Natural killer cell treated with Interleukin-12 subunit alpha and Interleukin-12 subunit beta and Interleukin-15 and Interleukin-18, amount 100 ng/mL, for 72 hours (primary cell): ENCODE data around the gene HYDIN. TPM values are rescaled to one million over a fixed set of nuclear protein-coding genes. Genes with fewer than 3 reads are reported as not detected.

Experiments used
- ATAC-seq, 2 donors: fragments of 150-1000 bp; cut with Tn5 transposase in 1 of 2; sonication (Bioruptor Pico), chemical (Tn5 transposase) in 1 of 2; 2 replicates each; pipeline ENCODE4 v1.10.0; 2021
- DNase-seq: peaks from one replicate; pipeline ENCODE4 v3.0.0; 2022; ENCODE audit warnings: low spot score
- H3K27ac Mint-ChIP-seq, 2 donors: 1 replicate in 1 of 2; 2 replicates in 1 of 2; pipeline ENCODE4 v1.8.0; 2022; ENCODE audit warnings: mixed read lengths in 2 of 2, mild to moderate bottlenecking in 1 of 2, moderate library complexity in 1 of 2
- H3K27me3 Mint-ChIP-seq, 2 donors: 1 replicate in 1 of 2; 2 replicates in 1 of 2; pipeline ENCODE4 v1.8.0; 2022; ENCODE audit warnings: mixed read lengths in 2 of 2
- H3K36me3 Mint-ChIP-seq: one replicate; pipeline ENCODE4 v1.8.0; 2022; ENCODE audit warnings: mixed read lengths
- H3K4me1 Mint-ChIP-seq, 2 donors: 1 replicate in 1 of 2; 2 replicates in 1 of 2; pipeline ENCODE4 v1.8.0; 2022; ENCODE audit warnings: low read depth in 2 of 2, mixed read lengths in 2 of 2, mild to moderate bottlenecking in 1 of 2
- H3K4me3 Mint-ChIP-seq: one replicate; pipeline ENCODE4 v1.8.0; 2022; ENCODE audit warnings: mixed read lengths
- H3K9me3 Mint-ChIP-seq: 2 replicates; pipeline ENCODE4 v1.8.0; 2022; ENCODE audit warnings: mixed read lengths
- total RNA-seq, 2 donors: library from RNA; stranded (reverse); gene quantifications; one replicate each; pipeline ENCODE4 v1.2.3, GENCODE V29; 2022

The HYDIN gene
- total RNA-seq, 2 donors from 2014 or later, result not detected

GRCh38 chr16:70803319-70803718 lies 427.2 kb downstream of the HYDIN start:
- Mint-ChIP-seq H3K9me3 (no peaks in the 10 kb centered on the region), H3K27me3 (peaks cover 6 to 9% of the 10 kb centered on the region in 2 donors), H3K4me3 (no peak overlapping the region), H3K4me1 (peaks cover 14 to 17% of the 10 kb centered on the region in 2 donors), H3K36me3 (no peaks in the 10 kb centered on the region), H3K27ac (no peak overlapping the region)
- no peak for DNase-seq
- no peak for ATAC-seq

- Mint-ChIP-seq H3K27me3 (peaks cover 3 to 5% of the 10 kb centered on the region in 2 donors), H3K4me1 (peaks cover 14 to 17% of the 10 kb centered on the region in 2 donors), H3K4me3 (peak overlapping the region; percentile 91), H3K36me3 (no peaks in the 10 kb centered on the region), H3K9me3 (no peaks in the 10 kb centered on the region), H3K27ac (no peak overlapping the region)
- DNase-seq (no peak), ATAC-seq (no peak)
Observed at GRCh38 chr16:70801611-70802010, 428.9 kb downstream of the HYDIN start.

GRCh38 chr16:70800781-70801480 lies 429.6 kb downstream of the HYDIN start, which contains the start of gene VAC14:
Gene VAC14 (minus strand): TSS chr16:70801158. CDS start chr16:70800900, 258 bp downstream.
- Mint-ChIP-seq H3K27me3 (peaks cover 0 to 5% of the 10 kb centered on the region in 2 donors), H3K4me3 (peak within 1 kb of the TSS; percentile 91), H3K27ac (peak within 1 kb of the TSS; percentile 43 to 91), H3K36me3 (no peaks in the 10 kb centered on the region), H3K4me1 (peaks cover 14 to 17% of the 10 kb centered on the region in 2 donors), H3K9me3 (no peaks in the 10 kb centered on the region)
- peak; percentile 97 to 99 for ATAC-seq
- peak; percentile 94 for DNase-seq

- peak in 1 of 2 donors; percentile 7 for ATAC-seq
- Mint-ChIP-seq H3K27me3 (peaks cover 0 to 5% of the 10 kb centered on the region in 2 donors), H3K9me3 (no peaks in the 10 kb centered on the region), H3K4me3 (peak overlapping the region; percentile 91), H3K36me3 (no peaks in the 10 kb centered on the region), H3K4me1 (peaks cover 14 to 17% of the 10 kb centered on the region in 2 donors), H3K27ac (peak overlapping the region; percentile 43 to 91)
- DNase-seq, result no peak
Observed at GRCh38 chr16:70800311-70800710, 430.2 kb downstream of the HYDIN start.

GRCh38 chr16:70796301-70796700 lies 434.2 kb downstream of the HYDIN start:
- Mint-ChIP-seq H3K27me3 (no peaks in the 10 kb centered on the region), H3K36me3 (no peaks in the 10 kb centered on the region), H3K4me3 (no peak overlapping the region), H3K27ac (no peak overlapping the region), H3K4me1 (peaks cover 16 to 17% of the 10 kb centered on the region in 2 donors), H3K9me3 (no peaks in the 10 kb centered on the region)
- DNase-seq, result no peak
- ATAC-seq, result no peak

- DNase-seq (no peak), ATAC-seq (no peak)
- no peaks in the 10 kb centered on the region for H3K9me3 Mint-ChIP-seq
- H3K36me3 Mint-ChIP-seq, result no peaks in the 10 kb centered on the region
- H3K27me3 Mint-ChIP-seq, result no peaks in the 10 kb centered on the region
- H3K27ac Mint-ChIP-seq, result no peak overlapping the region
- H3K4me3 Mint-ChIP-seq, result no peak overlapping the region
- H3K4me1 Mint-ChIP-seq, result peaks cover 14% of the 10 kb centered on the region in 2 donors
Observed at GRCh38 chr16:70795296-70795912, 435.1 kb downstream of the HYDIN start.

- H3K4me3 Mint-ChIP-seq, result no peak overlapping the region
- no peaks in the 10 kb centered on the region for H3K27me3 Mint-ChIP-seq
- ATAC-seq, result no peak
- H3K4me1 Mint-ChIP-seq, result peaks cover 7 to 9% of the 10 kb centered on the region in 2 donors
- no peak overlapping the region for H3K27ac Mint-ChIP-seq
- no peaks in the 10 kb centered on the region for H3K9me3 Mint-ChIP-seq
- no peaks in the 10 kb centered on the region for H3K36me3 Mint-ChIP-seq
- DNase-seq, result no peak
Observed at GRCh38 chr16:70793851-70794502, 436.5 kb downstream of the HYDIN start.

GRCh38 chr16:70790815-70791214 lies 439.7 kb downstream of the HYDIN start:
- DNase-seq (no peak), ATAC-seq (no peak)
- Mint-ChIP-seq H3K9me3 (no peaks in the 10 kb centered on the region), H3K27ac (no peak overlapping the region), H3K4me3 (no peak overlapping the region), H3K27me3 (no peaks in the 10 kb centered on the region), H3K4me1 (peaks cover 4 to 9% of the 10 kb centered on the region in 2 donors), H3K36me3 (no peaks in the 10 kb centered on the region)

GRCh38 chr16:70789595-70790447 lies 440.7 kb downstream of the HYDIN start:
- Mint-ChIP-seq H3K4me3 (no peak overlapping the region), H3K27ac (peak overlapping the region in 1 of 2 donors; percentile 34), H3K9me3 (no peaks in the 10 kb centered on the region), H3K36me3 (no peaks in the 10 kb centered on the region), H3K27me3 (no peaks in the 10 kb centered on the region), H3K4me1 (peaks cover 4 to 9% of the 10 kb centered on the region in 2 donors)
- no peak for ATAC-seq
- no peak for DNase-seq

GRCh38 chr16:70788668-70789594 lies 441.6 kb downstream of the HYDIN start:
- H3K4me3 Mint-ChIP-seq, result no peak overlapping the region
- ATAC-seq (no peak), DNase-seq (no peak)
- H3K36me3 Mint-ChIP-seq, result peaks cover 7% of the 10 kb centered on the region
- H3K4me1 Mint-ChIP-seq, result peaks cover 4 to 9% of the 10 kb centered on the region in 2 donors
- H3K27ac Mint-ChIP-seq, result no peak overlapping the region
- no peaks in the 10 kb centered on the region for H3K9me3 Mint-ChIP-seq
- no peaks in the 10 kb centered on the region for H3K27me3 Mint-ChIP-seq

GRCh38 chr16:70786020-70786755 lies 444.3 kb downstream of the HYDIN start:
- Mint-ChIP-seq H3K4me3 (no peak overlapping the region), H3K36me3 (peaks cover 9% of the 10 kb centered on the region), H3K27me3 (no peaks in the 10 kb centered on the region), H3K4me1 (peaks cover 4 to 6% of the 10 kb centered on the region in 2 donors), H3K9me3 (no peaks in the 10 kb centered on the region), H3K27ac (no peak overlapping the region)
- no peak for ATAC-seq
- no peak for DNase-seq
